Measurements from ENCODE around the gene RITA1. TPM values are rescaled to one million over a fixed set of nuclear protein-coding genes. Genes with fewer than 3 reads are reported as not detected.
"Not testable (repeated sequence)": the region's sequence is repeated elsewhere in the genome, so short reads cannot be mapped to it uniquely, and the experiment has no call there.

Gene RITA1
- total RNA-seq, 1 donor from 2014 or later, result 28.4 TPM

GRCh38 chr12:113200021-113200797, 14.7 kb downstream of the RITA1 start:
- DNase-seq (ENCODE audit: low spot score) (no peak), ATAC-seq (no peak)

- DNase-seq (ENCODE audit: low spot score) (no peak), ATAC-seq (no peak)
These were observed 16.0 kb downstream of the RITA1 start for GRCh38 chr12:113201187-113202177.

GRCh38 chr12:113202300-113203075, 17.0 kb downstream of the RITA1 start:
- DNase-seq (ENCODE audit: low spot score) (no peak), ATAC-seq (no peak)

GRCh38 chr12:113203852-113204760, 18.6 kb downstream of the RITA1 start:
- ATAC-seq (peak; percentile 40), DNase-seq (ENCODE audit: low spot score) (no peak)

GRCh38 chr12:113204804-113205203, 19.3 kb downstream of the RITA1 start:
- ATAC-seq (no peak), DNase-seq (ENCODE audit: low spot score) (no peak)

- not testable (repeated sequence) for DNase-seq (ENCODE audit: low spot score); ATAC-seq
These were observed 21.3 kb downstream of the RITA1 start for GRCh38 chr12:113206802-113207201.

GRCh38 chr12:113207613-113208040, 22.1 kb downstream of the RITA1 start:
- ATAC-seq, result no peak
- no peak for DNase-seq (ENCODE audit: low spot score)

GRCh38 chr12:113208041-113208934, 22.8 kb downstream of the RITA1 start:
- DNase-seq (ENCODE audit: low spot score), result no peak
- peak; percentile 56 for ATAC-seq

- DNase-seq (ENCODE audit: low spot score) (no peak), ATAC-seq (no peak)
These were observed 25.6 kb downstream of the RITA1 start for GRCh38 chr12:113211160-113211559.

- DNase-seq (ENCODE audit: low spot score) (no peak), ATAC-seq (peak; percentile 35)
These were observed 29.4 kb downstream of the RITA1 start for GRCh38 chr12:113214895-113215400.

GRCh38 chr12:113216027-113216426, 30.5 kb downstream of the RITA1 start:
- no peak for DNase-seq (ENCODE audit: low spot score)

GRCh38 chr12:113220593-113221180, 35.2 kb downstream of the RITA1 start:
- DNase-seq (ENCODE audit: low spot score) (no peak), ATAC-seq (no peak)

More at GRCh38 chr12:113216027-113216426, 30.5 kb downstream of the RITA1 start:
- ATAC-seq, result no peak

- ATAC-seq (peak; percentile 91), DNase-seq (ENCODE audit: low spot score) (peak; percentile 100)
These were observed 35.9 kb downstream of the RITA1 start, which contains the start of gene TPCN1 for GRCh38 chr12:113221181-113221996. TSS of gene TPCN1 (plus strand) at chr12:113221464. CDS start at chr12:113226853, 5,389 bp downstream.

GRCh38 chr12:113221997-113222729, 36.6 kb downstream of the RITA1 start:
- DNase-seq (ENCODE audit: low spot score) (no peak), ATAC-seq (no peak)

GRCh38 chr12:113222730-113223531, 37.4 kb downstream of the RITA1 start:
- peak; percentile 82 for DNase-seq (ENCODE audit: low spot score)
- peak; percentile 38 for ATAC-seq

GRCh38 chr12:113224955-113225354, 39.4 kb downstream of the RITA1 start:
- DNase-seq (ENCODE audit: low spot score) (no peak), ATAC-seq (no peak)

Measured in left lobe of liver (tissue), 2 donors.